ENCODE data around the gene NXPH2. TPM values are rescaled to one million over a fixed set of nuclear protein-coding genes. Genes with fewer than 3 reads are reported as not detected.
A peak's percentile ranks its signal among the peaks of the same experiment; 100 is the strongest.

The NXPH2 gene
- total RNA-seq, result 8.4 and 10.5 TPM in 2 replicates
- polyA plus RNA-seq, result 4.7 and 5.4 TPM in 2 replicates

DNA sequence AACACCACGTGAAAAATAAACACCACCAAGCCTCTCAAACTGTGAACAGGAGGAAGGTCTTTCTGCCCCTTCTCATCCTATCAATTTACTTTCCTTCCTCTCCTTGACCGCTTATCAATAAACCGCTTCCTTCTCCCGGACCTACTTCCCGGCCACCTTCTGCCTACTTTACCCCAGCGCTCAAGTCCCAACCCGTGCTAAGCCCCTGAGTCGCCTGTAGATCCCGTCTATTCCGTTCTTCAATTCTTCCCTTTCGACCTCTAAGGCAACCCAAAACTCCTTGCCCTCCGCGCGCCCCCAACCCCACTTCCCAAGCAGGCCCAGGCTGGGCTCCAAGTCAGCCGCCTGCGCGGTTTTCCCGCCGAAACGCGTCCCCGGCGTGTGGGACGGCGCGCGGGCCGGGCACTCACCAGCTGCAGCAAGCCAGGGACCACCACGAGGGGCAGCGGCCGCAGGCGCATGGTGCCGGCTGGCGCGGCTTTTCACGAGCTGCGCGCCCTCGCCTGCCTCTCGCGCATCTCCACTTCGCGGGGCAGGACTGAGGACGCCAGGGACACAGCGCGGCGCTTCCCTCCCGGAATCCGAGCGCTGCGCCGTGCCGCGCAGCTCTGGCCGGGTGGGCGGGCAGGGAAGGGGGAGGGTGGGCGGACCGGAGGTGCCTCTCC lies at the start of gene NXPH2:
NXPH2 (minus strand) TSS at position 610 of the 665 bp plus-strand sequence; CDS start at position 461, 149 bp downstream.
- peak within 1 kb of the TSS; percentile 50 for H3K4me3 ChIP-seq
- H3K27ac ChIP-seq, result no peak within 1 kb of the TSS
- no peaks in the 10 kb centered on the region for H3K36me3 ChIP-seq
- H3K27me3 ChIP-seq, result peaks cover 53% of the 10 kb centered on the region
- no peaks in the 10 kb centered on the region for H3K9me3 ChIP-seq (ENCODE audit: low read depth)
- no peak for TF ChIP-seq CTCF (IDR thresholded peaks at IDR 0.05; ENCODE audit: low read depth, low read length)
- DNase-seq (ENCODE audit: low read depth in 1 of 2, low spot score in 1 of 2), result peak; percentile 9 to 61
- H3K4me1 ChIP-seq (ENCODE audit: low read depth), result peaks cover 13% of the 10 kb centered on the region

- DNase-seq (ENCODE audit: low read depth in 1 of 2, low spot score in 1 of 2), result peak; percentile 37 to 84
- H3K36me3 ChIP-seq, result no peaks in the 10 kb centered on the region
- H3K27ac ChIP-seq, result no peak overlapping the region
These were observed 49.2 kb upstream of the NXPH2 start for GRCh38 chr2:138829326-138829919.

GRCh38 chr2:138827426-138828054 lies 47.4 kb upstream of the NXPH2 start:
- TF ChIP-seq CTCF (IDR thresholded peaks at IDR 0.05; ENCODE audit: low read depth, low read length), result peak; percentile 70
- Histone ChIP-seq H3K4me3 (no peak overlapping the region), H3K27me3 (no peaks in the 10 kb centered on the region), H3K36me3 (no peaks in the 10 kb centered on the region), H3K4me1 (ENCODE audit: low read depth) (no peaks in the 10 kb centered on the region), H3K9me3 (ENCODE audit: low read depth) (no peaks in the 10 kb centered on the region), H3K27ac (no peak overlapping the region)
- DNase-seq (ENCODE audit: low read depth in 1 of 2, low spot score in 1 of 2), result peak; percentile 71 to 77

More at GRCh38 chr2:138829326-138829919, 49.2 kb upstream of the NXPH2 start:
- no peaks in the 10 kb centered on the region for H3K27me3 ChIP-seq
- H3K4me1 ChIP-seq (ENCODE audit: low read depth), result no peaks in the 10 kb centered on the region
- H3K9me3 ChIP-seq (ENCODE audit: low read depth), result no peaks in the 10 kb centered on the region
- H3K4me3 ChIP-seq, result no peak overlapping the region
- TF ChIP-seq CTCF (IDR thresholded peaks at IDR 0.05; ENCODE audit: low read depth, low read length), result peak; percentile 41

- Histone ChIP-seq H3K27ac (no peak overlapping the region), H3K4me1 (ENCODE audit: low read depth) (no peaks in the 10 kb centered on the region), H3K27me3 (no peaks in the 10 kb centered on the region), H3K36me3 (no peaks in the 10 kb centered on the region), H3K9me3 (ENCODE audit: low read depth) (no peaks in the 10 kb centered on the region), H3K4me3 (no peak overlapping the region)
- DNase-seq (ENCODE audit: low read depth in 1 of 2, low spot score in 1 of 2), result no peak
- TF ChIP-seq CTCF (IDR thresholded peaks at IDR 0.05; ENCODE audit: low read depth, low read length), result no peak
These were observed 43.5 kb upstream of the NXPH2 start for GRCh38 chr2:138823666-138824065.

GRCh38 chr2:138819964-138820363 lies 39.8 kb upstream of the NXPH2 start:
- H3K27ac ChIP-seq, result no peak overlapping the region
- no peaks in the 10 kb centered on the region for H3K4me1 ChIP-seq (ENCODE audit: low read depth)
- TF ChIP-seq CTCF (IDR thresholded peaks at IDR 0.05; ENCODE audit: low read depth, low read length), result no peak
- no peak for DNase-seq (ENCODE audit: low read depth in 1 of 2, low spot score in 1 of 2)
- H3K27me3 ChIP-seq, result no peaks in the 10 kb centered on the region
- H3K9me3 ChIP-seq (ENCODE audit: low read depth), result no peaks in the 10 kb centered on the region
- no peaks in the 10 kb centered on the region for H3K36me3 ChIP-seq
- no peak overlapping the region for H3K4me3 ChIP-seq
